K562 (cell line): ENCODE results near the gene ORAI3. TPM values are rescaled to one million over a fixed set of nuclear protein-coding genes. Genes with fewer than 3 reads are reported as not detected.

Experiments used
- BRD4 ChIP-seq: fragments of 200-600 bp; sonication (generic); IDR thresholded peaks from 2 replicates; pipeline ENCODE4 v1.6.1; 2017; ENCODE audit warnings: inconsistent platforms
- CHD4 ChIP-seq: fragments of 200-600 bp; sonication (generic); IDR thresholded peaks from 3 replicates; pipeline ENCODE4 v1.6.1; 2012; ENCODE audit warnings: low read depth, mild to moderate bottlenecking, mixed read lengths, low read length, inconsistent platforms; ENCODE audit not compliant: insufficient read depth, insufficient replicate concordance, poor library complexity, severe bottlenecking
- CTBP1 ChIP-seq: fragments of 450-650 bp; IDR thresholded peaks from 2 replicates; pipeline ENCODE4 v1.6.1; 2016; ENCODE audit warnings: borderline replicate concordance
- ETV1 ChIP-seq: fragments of 450-650 bp; conservative IDR thresholded peaks from 2 replicates; pipeline ENCODE4 v1.6.1; 2016; ENCODE audit warnings: missing genetic modification characterization, control low read depth, low read depth, missing compliant biosample characterization
- ETV5 ChIP-seq: sonication (generic); formaldehyde crosslinking; IDR thresholded peaks from 2 replicates; pipeline ENCODE4 v1.4.0; 2020; ENCODE audit warnings: low read depth, mild to moderate bottlenecking, missing genetic modification reagents
- GTF2F1 ChIP-seq: IDR thresholded peaks from 2 replicates; pipeline ENCODE4 v1.6.1; 2011; ENCODE audit warnings: low read depth, low read length, improper control_type of control experiment
- LEF1 ChIP-seq: fragments of 450-650 bp; IDR thresholded peaks from 2 replicates; pipeline ENCODE4 v1.6.1; 2016; ENCODE audit warnings: mild to moderate bottlenecking
- NRF1 ChIP-seq, 2 experiments: fragments of 450-650 bp; IDR thresholded peaks in 1 of 2; conservative IDR thresholded peaks in 1 of 2; 2 replicates each; pipeline ENCODE4 v1.6.1; 2014; ENCODE audit warnings: mild to moderate bottlenecking in 2 of 2
- POLR2A ChIP-seq: fragments of 450-650 bp; conservative IDR thresholded peaks from 2 replicates; pipeline ENCODE4 v1.6.1; 2016
- POLR2AphosphoS2 ChIP-seq: IDR thresholded peaks from 2 replicates; pipeline ENCODE4 v1.6.1; 2012; ENCODE audit warnings: low read length, improper control_type of control experiment
- POLR3G ChIP-seq: IDR thresholded peaks from 2 replicates; pipeline ENCODE4 v1.6.1; 2011; ENCODE audit not compliant: insufficient read length, insufficient replicate concordance; ENCODE audit errors: extremely low read depth
- PURB ChIP-seq: sonication (generic); formaldehyde crosslinking; IDR thresholded peaks from 2 replicates; pipeline ENCODE4 v1.9.0; 2021; ENCODE audit warnings: low read depth, mild to moderate bottlenecking, missing genetic modification reagents
- RBM15 ChIP-seq: fragments of 200-400 bp; formaldehyde crosslinking; IDR thresholded peaks from 2 replicates; pipeline ENCODE4 v1.6.1; 2018; ENCODE audit warnings: mild to moderate bottlenecking, low read length, moderate library complexity; ENCODE audit not compliant: insufficient read depth
- TAF9B ChIP-seq: fragments of 450-650 bp; IDR thresholded peaks from 2 replicates; pipeline ENCODE4 v1.6.1; 2018; ENCODE audit warnings: mild to moderate bottlenecking; ENCODE audit not compliant: partially characterized antibody
- TEAD1 ChIP-seq, 2 experiments: fragments of 450-650 bp in 1 of 2; sonication (generic) in 1 of 2; formaldehyde crosslinking; IDR thresholded peaks; 2 replicates each; pipeline versions ENCODE4 v1.4.0 to v1.8.0; 2020 to 2022; ENCODE audit warnings: mild to moderate bottlenecking in 2 of 2, missing genetic modification reagents in 1 of 2
- ZFX ChIP-seq: sonication (generic); formaldehyde crosslinking; IDR thresholded peaks from 2 replicates; pipeline ENCODE4 v1.8.0; 2022; ENCODE audit warnings: mild to moderate bottlenecking, missing genetic modification reagents, moderate library complexity
- ZNF239 ChIP-seq: fragments of 250-450 bp; sonication (Bioruptor Pico); IDR thresholded peaks from 2 replicates; pipeline ENCODE4 v1.4.0; 2020; ENCODE audit warnings: mild to moderate bottlenecking
- polyA plus RNA-seq, 8 experiments: library from polyadenylated mRNA; depleted of rRNA in 4 of 8; stranded (reverse) in 5 of 8; unstranded in 3 of 8; fragments of >200 nt; fragmentation: Nextera tagmentation in 2 of 8; fragmentation: Illumina TruSeq in 1 of 8; extraction: Ambion mirVana in 2 of 8; extraction: Trizol in 1 of 8; gene quantifications; 2 replicates each; pipeline versions ENCODE4 v1.2.1 to v1.2.3, GENCODE V29; 2011 to 2014; ENCODE audit warnings: inconsistent platforms in 1 of 8, missing spikeins in 1 of 8
- total RNA-seq, 7 experiments: library from RNA; depleted of rRNA in 6 of 7; stranded (reverse); fragments of >200 nt in 6 of 7; fragmentation: Illumina TruSeq in 2 of 7; extraction: Trizol in 2 of 7; gene quantifications; 2 replicates each; pipeline versions ENCODE4 v1.2.1 to v1.2.3, GENCODE V29; 2011 to 2021; ENCODE audit warnings: low replicate concordance in 1 of 7
- TF ChIP-seq, protein P1 (sequence below): fragments of 250-450 bp; sonication (Bioruptor Pico); IDR thresholded peaks from 2 replicates; pipeline ENCODE4 v1.9.0; 2021; ENCODE audit warnings: mild to moderate bottlenecking, inconsistent platforms
- TF ChIP-seq, protein P2 (sequence below): fragments of 250-450 bp; sonication (Bioruptor Pico); IDR thresholded peaks from 2 replicates; pipeline ENCODE4 v1.4.0; 2020
- TF ChIP-seq, protein P3 (sequence below), 2 experiments: fragments of 450-650 bp; conservative IDR thresholded peaks; 2 replicates each; pipeline ENCODE4 v1.6.1; 2017; ENCODE audit warnings: mild to moderate bottlenecking in 2 of 2, moderate library complexity in 2 of 2
- TF ChIP-seq, protein P4 (sequence below), 2 experiments: fragments of 200-800 bp in 1 of 2; sonication (Bioruptor generic) in 1 of 2; sonication (generic) in 1 of 2; formaldehyde crosslinking in 1 of 2; IDR thresholded peaks in 1 of 2; conservative IDR thresholded peaks in 1 of 2; 2 replicates each; pipeline versions ENCODE4 v1.5.0 to v1.6.1; 2016 to 2020; ENCODE audit warnings: missing compliant biosample characterization in 1 of 2, missing genetic modification characterization in 1 of 2, missing genetic modification reagents in 1 of 2

ORAI3 gene
- total and polyA plus RNA-seq, 9 of the 15 experiments (the other 6 are each of a cell fraction or from before 2014, with no cell fraction given), result 4.9 to 23.3 (median 14.1) TPM

DNA sequence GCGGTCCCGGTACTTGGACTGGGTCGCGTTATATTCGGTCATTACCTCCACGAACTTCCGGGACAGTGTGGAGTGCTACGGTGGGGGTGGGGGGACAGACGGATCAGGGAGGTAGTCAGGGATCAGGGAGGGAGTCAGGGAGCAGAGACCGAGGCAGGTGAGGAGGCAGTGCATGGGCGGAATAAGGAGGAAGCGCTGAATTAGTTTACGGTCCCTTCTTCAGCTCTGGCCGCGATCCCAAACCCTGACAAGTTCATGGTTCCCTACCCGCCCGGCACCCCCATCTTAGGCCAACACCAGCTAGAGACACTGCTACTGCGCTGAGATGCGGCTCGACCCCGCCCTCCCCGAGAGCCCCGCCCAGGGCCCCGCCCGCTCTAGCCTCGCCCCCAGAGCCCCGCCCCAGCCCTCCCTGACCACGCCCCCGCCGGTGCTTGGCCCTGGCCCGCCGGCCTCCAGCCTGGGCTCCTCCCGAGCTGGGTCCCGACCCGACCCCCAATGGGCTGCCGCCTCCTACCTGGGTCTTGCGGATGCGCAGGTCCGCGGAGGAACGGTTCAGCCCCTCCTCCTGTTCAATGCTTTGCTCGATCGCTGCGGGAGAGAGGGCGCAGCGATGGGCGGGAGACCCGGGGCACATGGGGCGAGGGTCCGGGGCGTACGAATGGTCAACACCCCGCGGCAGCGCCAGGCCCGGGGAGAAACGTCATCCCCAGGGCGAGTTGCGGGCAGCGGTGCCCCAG lies 48.3 kb downstream of the ORAI3 start (continued):
- TF ChIP-seq PURB (CRISPR knock-in tag) (no peak), BRD4 (0 out of 2 replicates have a peak, but pooled peaks have one; percentile 24), CTBP1 (peak; percentile 18; the same call in 1 of the 2 replicates), LEF1 (peak; percentile 22; the same call in 1 of the 2 replicates), ETV1 (tag) (peak; percentile 77), POLR3G (no peak), NRF1 (conservative IDR thresholded peaks at IDR 0.05 in 1 of 2, IDR thresholded peaks at IDR 0.05 in 1 of 2) (peak; percentile 52 to 54), ETV5 (CRISPR knock-in tag) (0 out of 2 replicates have a peak, but pooled peaks have one; percentile 26), ZFX (CRISPR knock-in tag) (peak; percentile 75), TEAD1 (CRISPR knock-in tag; IDR thresholded peaks at IDR 0.05) (0 out of 4 replicates have a peak, but pooled peaks of 1 of the 2 experiments have one; percentile 9), POLR2A (peak; percentile 90), CHD4 (no peak), ZNF239 (CRISPR knock-in tag) (no peak), RBM15 (no peak), TAF9B (no peak), GTF2F1 (peak; percentile 27; the same call in 1 of the 2 replicates), POLR2AphosphoS2 (peak; percentile 60; the same call in 1 of the 2 replicates)
- TF ChIP-seq, protein P1, sequence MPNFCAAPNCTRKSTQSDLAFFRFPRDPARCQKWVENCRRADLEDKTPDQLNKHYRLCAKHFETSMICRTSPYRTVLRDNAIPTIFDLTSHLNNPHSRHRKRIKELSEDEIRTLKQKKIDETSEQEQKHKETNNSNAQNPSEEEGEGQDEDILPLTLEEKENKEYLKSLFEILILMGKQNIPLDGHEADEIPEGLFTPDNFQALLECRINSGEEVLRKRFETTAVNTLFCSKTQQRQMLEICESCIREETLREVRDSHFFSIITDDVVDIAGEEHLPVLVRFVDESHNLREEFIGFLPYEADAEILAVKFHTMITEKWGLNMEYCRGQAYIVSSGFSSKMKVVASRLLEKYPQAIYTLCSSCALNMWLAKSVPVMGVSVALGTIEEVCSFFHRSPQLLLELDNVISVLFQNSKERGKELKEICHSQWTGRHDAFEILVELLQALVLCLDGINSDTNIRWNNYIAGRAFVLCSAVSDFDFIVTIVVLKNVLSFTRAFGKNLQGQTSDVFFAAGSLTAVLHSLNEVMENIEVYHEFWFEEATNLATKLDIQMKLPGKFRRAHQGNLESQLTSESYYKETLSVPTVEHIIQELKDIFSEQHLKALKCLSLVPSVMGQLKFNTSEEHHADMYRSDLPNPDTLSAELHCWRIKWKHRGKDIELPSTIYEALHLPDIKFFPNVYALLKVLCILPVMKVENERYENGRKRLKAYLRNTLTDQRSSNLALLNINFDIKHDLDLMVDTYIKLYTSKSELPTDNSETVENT, result 0 out of 2 replicates have a peak, but pooled peaks have one; percentile 60
- TF ChIP-seq, protein P2, sequence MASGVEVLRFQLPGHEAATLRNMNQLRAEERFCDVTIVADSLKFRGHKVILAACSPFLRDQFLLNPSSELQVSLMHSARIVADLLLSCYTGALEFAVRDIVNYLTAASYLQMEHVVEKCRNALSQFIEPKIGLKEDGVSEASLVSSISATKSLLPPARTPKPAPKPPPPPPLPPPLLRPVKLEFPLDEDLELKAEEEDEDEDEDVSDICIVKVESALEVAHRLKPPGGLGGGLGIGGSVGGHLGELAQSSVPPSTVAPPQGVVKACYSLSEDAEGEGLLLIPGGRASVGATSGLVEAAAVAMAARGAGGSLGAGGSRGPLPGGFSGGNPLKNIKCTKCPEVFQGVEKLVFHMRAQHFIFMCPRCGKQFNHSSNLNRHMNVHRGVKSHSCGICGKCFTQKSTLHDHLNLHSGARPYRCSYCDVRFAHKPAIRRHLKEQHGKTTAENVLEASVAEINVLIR (CRISPR knock-in tag), result no peak
- TF ChIP-seq, protein P3, sequence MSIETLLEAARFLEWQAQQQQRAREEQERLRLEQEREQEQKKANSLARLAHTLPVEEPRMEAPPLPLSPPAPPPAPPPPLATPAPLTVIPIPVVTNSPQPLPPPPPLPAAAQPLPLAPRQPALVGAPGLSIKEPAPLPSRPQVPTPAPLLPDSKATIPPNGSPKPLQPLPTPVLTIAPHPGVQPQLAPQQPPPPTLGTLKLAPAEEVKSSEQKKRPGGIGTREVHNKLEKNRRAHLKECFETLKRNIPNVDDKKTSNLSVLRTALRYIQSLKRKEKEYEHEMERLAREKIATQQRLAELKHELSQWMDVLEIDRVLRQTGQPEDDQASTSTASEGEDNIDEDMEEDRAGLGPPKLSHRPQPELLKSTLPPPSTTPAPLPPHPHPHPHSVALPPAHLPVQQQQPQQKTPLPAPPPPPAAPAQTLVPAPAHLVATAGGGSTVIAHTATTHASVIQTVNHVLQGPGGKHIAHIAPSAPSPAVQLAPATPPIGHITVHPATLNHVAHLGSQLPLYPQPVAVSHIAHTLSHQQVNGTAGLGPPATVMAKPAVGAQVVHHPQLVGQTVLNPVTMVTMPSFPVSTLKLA (conservative IDR thresholded peaks at IDR 0.05), result peak in 1 of 2 experiments; percentile 56; a peak in 1 of 4 replicates
- TF ChIP-seq, protein P4, sequence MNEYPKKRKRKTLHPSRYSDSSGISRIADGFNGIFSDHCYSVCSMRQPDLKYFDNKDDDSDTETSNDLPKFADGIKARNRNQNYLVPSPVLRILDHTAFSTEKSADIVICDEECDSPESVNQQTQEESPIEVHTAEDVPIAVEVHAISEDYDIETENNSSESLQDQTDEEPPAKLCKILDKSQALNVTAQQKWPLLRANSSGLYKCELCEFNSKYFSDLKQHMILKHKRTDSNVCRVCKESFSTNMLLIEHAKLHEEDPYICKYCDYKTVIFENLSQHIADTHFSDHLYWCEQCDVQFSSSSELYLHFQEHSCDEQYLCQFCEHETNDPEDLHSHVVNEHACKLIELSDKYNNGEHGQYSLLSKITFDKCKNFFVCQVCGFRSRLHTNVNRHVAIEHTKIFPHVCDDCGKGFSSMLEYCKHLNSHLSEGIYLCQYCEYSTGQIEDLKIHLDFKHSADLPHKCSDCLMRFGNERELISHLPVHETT (CRISPR knock-in tag; conservative IDR thresholded peaks at IDR 0.05 in 1 of 2, IDR thresholded peaks at IDR 0.05 in 1 of 2), result peak in 1 of 2 experiments; percentile 51; a peak in 1 of 4 replicates
